GM06990 (cell line): ENCODE measurements around the gene IFT74.
A peak's percentile ranks its signal among the peaks of the same experiment; 100 is the strongest.

Experiments used
- DNase-seq: peaks from one replicate; pipeline ENCODE4 v3.0.0-alpha.2; 2011; ENCODE audit not compliant: insufficient read length; ENCODE audit errors: extremely low read depth
- H3K27me3 ChIP-seq: replicated peaks from 2 replicates; pipeline ENCODE4 v1.6.0; 2011; ENCODE audit warnings: low read length; ENCODE audit not compliant: control insufficient read depth, insufficient read depth
- H3K36me3 ChIP-seq: 2 replicates; pipeline ENCODE4 v1.5.1; 2011; ENCODE audit warnings: low read length; ENCODE audit not compliant: control insufficient read depth, insufficient read depth
- H3K4me3 ChIP-seq: replicated peaks from 2 replicates; pipeline ENCODE4 v1.5.1; 2011; ENCODE audit warnings: low read depth, mild to moderate bottlenecking, control low read depth, low read length
- CTCF ChIP-seq: IDR thresholded peaks from 2 replicates; pipeline ENCODE4 v1.5.1; 2011; ENCODE audit warnings: low read length, control low read depth, mild to moderate bottlenecking, inconsistent platforms; ENCODE audit not compliant: insufficient read depth, poor library complexity, severe bottlenecking

IFT74 gene

DNA sequence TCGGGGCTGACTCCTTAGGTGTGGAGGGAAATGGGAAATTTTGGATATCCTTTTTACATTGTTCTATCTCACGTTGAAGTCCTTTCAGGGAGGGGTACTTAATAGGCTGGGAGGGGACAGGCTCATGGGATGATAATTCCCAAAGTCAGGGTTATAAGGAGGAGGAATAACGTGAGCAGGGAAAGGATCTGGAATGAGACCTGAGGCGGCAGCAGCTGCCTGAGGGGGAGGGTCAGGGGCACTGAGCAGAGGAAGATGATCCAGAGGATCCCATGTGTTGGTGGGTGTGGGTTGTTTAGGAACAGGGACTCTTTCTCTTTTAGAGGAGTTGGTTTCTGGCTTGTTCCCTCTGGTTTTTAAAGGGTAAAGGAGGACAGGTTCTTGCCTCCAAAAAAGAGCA, 18.7 kb downstream of the IFT74 start:
- no peak overlapping the region for H3K4me3 ChIP-seq
- DNase-seq, result no peak
- H3K27me3 ChIP-seq, result no peaks in the 10 kb centered on the region
- no peak for TF ChIP-seq CTCF
- H3K36me3 ChIP-seq, result no peaks in the 10 kb centered on the region; the same call in 1 of the 2 replicates

DNA sequence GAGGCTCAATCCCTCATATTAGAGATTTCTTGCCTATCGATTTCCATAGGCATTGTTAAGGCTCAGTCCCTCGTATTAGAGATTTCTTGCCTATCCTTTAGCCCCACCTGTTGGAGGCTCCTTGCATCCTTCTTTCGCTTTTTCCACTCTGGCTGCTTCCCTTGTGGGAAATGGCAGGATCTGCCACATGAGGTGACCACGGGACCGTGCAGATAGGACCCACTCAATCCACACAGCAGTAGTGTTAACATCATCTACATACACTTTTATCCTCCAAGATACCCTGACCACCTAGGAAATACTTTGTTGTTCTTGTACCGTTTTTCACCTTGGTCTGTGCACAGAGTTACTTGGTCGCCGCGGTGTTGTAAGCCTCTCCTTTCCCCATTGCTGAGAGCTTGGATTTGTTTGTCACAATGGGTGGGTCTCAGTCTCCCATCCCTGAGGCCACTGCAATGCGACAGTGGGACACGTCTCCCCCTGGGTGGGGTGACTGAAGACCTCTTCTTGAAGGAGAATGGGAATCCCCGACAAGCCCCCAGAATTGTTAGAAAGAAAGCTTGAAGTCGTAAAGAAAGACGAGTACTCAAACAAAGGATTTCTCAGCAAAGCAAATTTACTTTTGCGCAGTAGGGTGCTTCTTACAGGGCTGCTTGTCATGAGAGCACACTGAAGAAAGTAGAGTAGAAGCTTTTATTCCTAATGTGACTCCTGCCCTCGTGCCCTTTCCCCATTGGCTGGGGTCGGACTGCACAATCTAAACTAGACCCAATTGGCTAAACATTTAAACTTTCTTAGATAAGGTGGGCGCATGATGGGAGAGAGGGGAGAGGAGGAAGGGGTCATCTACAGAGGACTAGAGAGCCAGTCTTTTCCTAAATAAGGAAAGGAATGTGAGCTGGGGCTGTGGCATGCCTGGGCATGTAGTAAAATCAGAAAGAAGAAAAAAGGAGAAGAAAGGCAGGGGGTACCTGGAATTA, 19.8 kb downstream of the IFT74 start:
- H3K4me3 ChIP-seq, result no peak overlapping the region
- no peaks in the 10 kb centered on the region; the same call in 1 of the 2 replicates for H3K36me3 ChIP-seq
- no peak for DNase-seq
- no peaks in the 10 kb centered on the region for H3K27me3 ChIP-seq
- TF ChIP-seq CTCF, result peak; percentile 17

DNA sequence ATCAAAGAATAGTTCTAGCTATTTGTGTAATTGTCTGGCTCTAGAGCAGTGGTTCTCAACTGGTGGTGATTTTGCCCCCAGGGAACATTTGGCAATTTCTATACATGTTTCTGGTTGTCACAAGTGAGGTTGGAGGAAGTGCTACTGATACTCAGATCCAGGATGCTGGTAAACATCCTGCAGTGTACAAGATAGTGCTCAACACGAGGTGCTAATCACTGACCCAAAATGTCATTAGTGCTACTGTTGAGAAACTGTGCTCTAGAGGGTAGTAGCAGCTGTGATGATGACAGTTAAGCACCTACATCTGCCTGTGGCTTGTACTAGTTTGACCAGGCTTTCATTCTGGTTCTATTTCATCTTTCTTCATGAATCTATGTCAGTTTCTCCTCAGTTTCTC, 27.1 kb downstream of the IFT74 start:
- Histone ChIP-seq H3K4me3 (no peak overlapping the region), H3K36me3 (no peaks in the 10 kb centered on the region), H3K27me3 (no peaks in the 10 kb centered on the region)
- TF ChIP-seq CTCF, result no peak
- no peak for DNase-seq

DNA sequence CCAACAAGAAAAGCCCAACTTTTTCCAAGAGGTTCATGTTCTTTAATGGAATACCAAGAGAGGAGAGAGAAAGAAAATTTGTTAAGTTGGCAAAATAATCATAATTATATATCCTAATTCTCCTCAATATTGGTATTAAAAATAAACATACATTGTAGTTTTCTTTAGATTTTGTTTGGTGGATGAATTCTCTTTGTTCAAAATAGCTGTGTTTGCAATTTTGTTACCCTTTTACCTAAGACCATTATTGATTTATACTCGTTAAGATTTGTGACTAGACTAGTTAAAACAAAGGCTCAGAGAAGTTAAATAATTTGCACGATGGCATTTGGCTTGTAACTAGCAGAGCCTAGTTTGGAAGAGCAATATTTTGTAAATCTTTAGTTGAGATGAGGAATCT, 39.6 kb downstream of the IFT74 start:
- Histone ChIP-seq H3K36me3 (no peaks in the 10 kb centered on the region), H3K4me3 (no peak overlapping the region), H3K27me3 (no peaks in the 10 kb centered on the region)
- no peak for DNase-seq
- no peak for TF ChIP-seq CTCF

DNA sequence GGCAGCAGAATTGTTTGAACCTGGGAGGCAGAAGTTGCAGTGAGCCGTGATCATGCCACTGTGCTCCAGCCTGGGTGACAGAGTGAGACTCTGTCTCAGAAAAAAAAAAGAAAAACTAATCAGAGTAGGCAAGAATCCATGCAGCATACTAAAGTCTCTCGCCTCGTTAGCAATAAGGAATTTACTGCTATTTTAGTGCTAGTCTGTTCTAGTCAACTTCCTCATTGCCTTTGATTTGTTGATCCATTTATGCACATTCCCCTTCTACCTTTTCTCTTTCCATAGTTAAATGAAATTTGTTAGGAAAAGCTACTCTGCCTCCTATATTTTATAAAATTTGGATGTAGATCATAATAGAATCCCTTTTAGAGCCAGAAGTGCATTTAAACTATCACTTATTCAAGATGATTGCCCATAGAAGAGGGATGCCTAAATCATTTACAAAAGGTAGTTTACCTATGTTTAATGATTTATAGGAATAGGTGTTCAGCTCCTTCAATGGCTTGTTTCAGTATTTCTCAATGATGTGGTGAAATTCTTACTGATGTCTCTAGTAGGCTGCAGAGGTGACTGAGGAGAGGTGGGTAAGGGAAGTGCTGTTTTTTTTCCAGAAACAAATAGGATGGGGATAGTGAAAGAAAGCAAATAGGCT, 47.3 kb downstream of the IFT74 start:
- Histone ChIP-seq H3K27me3 (no peaks in the 10 kb centered on the region), H3K4me3 (no peak overlapping the region), H3K36me3 (no peaks in the 10 kb centered on the region)
- DNase-seq, result no peak
- TF ChIP-seq CTCF, result no peak
